Epithelial cell of proximal tubule (primary cell): ENCODE measurements around the gene NUDT19. TPM values are rescaled to one million over a fixed set of nuclear protein-coding genes. Genes with fewer than 3 reads are reported as not detected.

Experiments used
- DNase-seq: peaks from one replicate; pipeline ENCODE4 v3.0.0-alpha.2; 2011; ENCODE audit warnings: low read depth
- H3K4me3 ChIP-seq: 2 replicates; pipeline ENCODE4 v1.5.1; 2011; ENCODE audit warnings: low read depth, mild to moderate bottlenecking, low read length
- CTCF ChIP-seq: conservative IDR thresholded peaks from 2 replicates; pipeline ENCODE4 v1.5.1; 2012; ENCODE audit warnings: low read depth, mild to moderate bottlenecking, low read length
- total RNA-seq: library from RNA; depleted of rRNA; stranded (reverse); fragments of >200 nt; gene quantifications from 2 replicates; pipeline ENCODE4 v1.2.3, GENCODE V29; 2015

Gene NUDT19
- total RNA-seq, 1 donor from 2014 or later = 7.7 TPM

- no peak for TF ChIP-seq CTCF
- no peak overlapping the region for H3K4me3 ChIP-seq
Measured at GRCh38 chr19:32666084-32666483, 25.5 kb upstream of the NUDT19 start.

GRCh38 chr19:32669310-32669709 is 22.3 kb upstream of the NUDT19 start:
- no peak for DNase-seq
- no peak for TF ChIP-seq CTCF
- H3K4me3 ChIP-seq = no peak overlapping the region

More at GRCh38 chr19:32666084-32666483, 25.5 kb upstream of the NUDT19 start:
- no peak for DNase-seq

- no peak overlapping the region for H3K4me3 ChIP-seq
- no peak for TF ChIP-seq CTCF
- DNase-seq = no peak
Measured at GRCh38 chr19:32671883-32672593, 19.6 kb upstream of the NUDT19 start.

GRCh38 chr19:32672841-32673240 is 18.8 kb upstream of the NUDT19 start:
- H3K4me3 ChIP-seq = no peak overlapping the region
- no peak for DNase-seq
- TF ChIP-seq CTCF = no peak

- no peak for DNase-seq
- peak overlapping the region; percentile 75 for H3K4me3 ChIP-seq
- no peak for TF ChIP-seq CTCF
Measured at GRCh38 chr19:32673573-32673972, 18.0 kb upstream of the NUDT19 start.

- peak overlapping the region; percentile 75 for H3K4me3 ChIP-seq
- DNase-seq = no peak
- no peak for TF ChIP-seq CTCF
Measured at GRCh38 chr19:32674153-32674930, 17.3 kb upstream of the NUDT19 start.
